ENCODE data around the gene OARD1. TPM values are rescaled to one million over a fixed set of nuclear protein-coding genes. Genes with fewer than 3 reads are reported as not detected.

OARD1 gene
- total RNA-seq, 2 donors from 2014 or later: 22.9 to 27.2 TPM

DNA sequence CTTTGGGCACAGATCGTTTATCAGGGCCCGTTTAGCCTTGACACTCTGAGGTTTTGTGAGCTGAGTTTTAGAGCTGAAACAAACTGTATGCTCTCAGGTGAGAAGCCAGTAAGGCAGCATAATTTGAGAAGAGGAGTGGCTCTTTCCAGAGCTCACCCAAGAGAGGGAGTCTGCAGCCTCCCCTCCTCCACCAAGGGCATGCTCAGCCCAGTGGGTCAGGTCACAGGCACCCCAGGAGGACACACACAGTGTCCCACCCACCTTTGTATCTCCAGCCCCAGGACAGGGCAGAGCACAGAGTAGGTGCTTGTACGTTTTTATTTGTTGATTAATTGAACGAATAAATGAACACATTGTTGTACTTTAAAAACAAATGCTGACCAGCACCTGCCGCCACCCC lies 26.5 kb downstream of the OARD1 start:
- intact Hi-C loops (cut with DNase I): no loop called here
- 63% methylated on average over 5 of the region's 5 CpGs for WGBS
- Histone ChIP-seq H3K4me3 (no peak overlapping the region), H3K4me1 (replicated peaks) (no peaks in the 10 kb centered on the region), H3K27me3 (replicated peaks; ENCODE audit: insufficient read depth) (no peaks in the 10 kb centered on the region), H3K27ac (no peak overlapping the region), H3K36me3 (no peaks in the 10 kb centered on the region), H3K9me3 (no peaks in the 10 kb centered on the region)
- no peak for DNase-seq (ENCODE audit: low spot score)
- TF ChIP-seq, protein P1, sequence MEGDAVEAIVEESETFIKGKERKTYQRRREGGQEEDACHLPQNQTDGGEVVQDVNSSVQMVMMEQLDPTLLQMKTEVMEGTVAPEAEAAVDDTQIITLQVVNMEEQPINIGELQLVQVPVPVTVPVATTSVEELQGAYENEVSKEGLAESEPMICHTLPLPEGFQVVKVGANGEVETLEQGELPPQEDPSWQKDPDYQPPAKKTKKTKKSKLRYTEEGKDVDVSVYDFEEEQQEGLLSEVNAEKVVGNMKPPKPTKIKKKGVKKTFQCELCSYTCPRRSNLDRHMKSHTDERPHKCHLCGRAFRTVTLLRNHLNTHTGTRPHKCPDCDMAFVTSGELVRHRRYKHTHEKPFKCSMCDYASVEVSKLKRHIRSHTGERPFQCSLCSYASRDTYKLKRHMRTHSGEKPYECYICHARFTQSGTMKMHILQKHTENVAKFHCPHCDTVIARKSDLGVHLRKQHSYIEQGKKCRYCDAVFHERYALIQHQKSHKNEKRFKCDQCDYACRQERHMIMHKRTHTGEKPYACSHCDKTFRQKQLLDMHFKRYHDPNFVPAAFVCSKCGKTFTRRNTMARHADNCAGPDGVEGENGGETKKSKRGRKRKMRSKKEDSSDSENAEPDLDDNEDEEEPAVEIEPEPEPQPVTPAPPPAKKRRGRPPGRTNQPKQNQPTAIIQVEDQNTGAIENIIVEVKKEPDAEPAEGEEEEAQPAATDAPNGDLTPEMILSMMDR (IDR thresholded peaks at IDR 0.05): no peak
- no peak for TF ChIP-seq POLR2AphosphoS5 (IDR thresholded peaks at IDR 0.05)
- TF ChIP-seq POLR2A (IDR thresholded peaks at IDR 0.05): no peak

DNA sequence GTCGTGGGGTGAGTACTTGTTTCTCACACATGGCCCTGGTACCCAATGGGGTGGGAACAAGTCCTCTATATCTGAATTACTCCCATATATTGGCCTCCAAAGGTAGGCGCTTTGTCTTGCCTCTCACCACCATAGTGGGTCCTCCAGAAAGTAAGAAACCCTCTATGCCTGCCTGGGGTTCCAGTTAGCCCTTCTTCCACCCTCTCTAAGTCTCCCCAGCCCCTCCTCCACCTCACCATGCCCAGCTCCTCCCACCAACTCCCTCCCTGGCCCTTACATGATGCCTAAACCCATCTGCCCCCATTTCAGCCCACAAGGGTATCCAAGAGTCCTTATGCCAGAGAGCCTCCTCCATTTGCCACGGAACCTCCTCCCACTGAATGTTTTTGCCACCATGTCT lies 29.0 kb downstream of the OARD1 start:
- WGBS: 96% methylated on average over 3 of the region's 3 CpGs
- intact Hi-C loops (cut with DNase I): no loop called here
- H3K4me3 ChIP-seq: no peak overlapping the region
- no peak for TF ChIP-seq POLR2A (IDR thresholded peaks at IDR 0.05)
- no peak for TF ChIP-seq POLR2AphosphoS5 (IDR thresholded peaks at IDR 0.05)
- TF ChIP-seq, protein P1 (IDR thresholded peaks at IDR 0.05): no peak
- no peaks in the 10 kb centered on the region for H3K36me3 ChIP-seq
- no peak for DNase-seq (ENCODE audit: low spot score)
- H3K4me1 ChIP-seq (replicated peaks): no peaks in the 10 kb centered on the region
- H3K27me3 ChIP-seq (replicated peaks; ENCODE audit: insufficient read depth): no peaks in the 10 kb centered on the region
- H3K9me3 ChIP-seq: no peaks in the 10 kb centered on the region
- no peak overlapping the region for H3K27ac ChIP-seq

DNA sequence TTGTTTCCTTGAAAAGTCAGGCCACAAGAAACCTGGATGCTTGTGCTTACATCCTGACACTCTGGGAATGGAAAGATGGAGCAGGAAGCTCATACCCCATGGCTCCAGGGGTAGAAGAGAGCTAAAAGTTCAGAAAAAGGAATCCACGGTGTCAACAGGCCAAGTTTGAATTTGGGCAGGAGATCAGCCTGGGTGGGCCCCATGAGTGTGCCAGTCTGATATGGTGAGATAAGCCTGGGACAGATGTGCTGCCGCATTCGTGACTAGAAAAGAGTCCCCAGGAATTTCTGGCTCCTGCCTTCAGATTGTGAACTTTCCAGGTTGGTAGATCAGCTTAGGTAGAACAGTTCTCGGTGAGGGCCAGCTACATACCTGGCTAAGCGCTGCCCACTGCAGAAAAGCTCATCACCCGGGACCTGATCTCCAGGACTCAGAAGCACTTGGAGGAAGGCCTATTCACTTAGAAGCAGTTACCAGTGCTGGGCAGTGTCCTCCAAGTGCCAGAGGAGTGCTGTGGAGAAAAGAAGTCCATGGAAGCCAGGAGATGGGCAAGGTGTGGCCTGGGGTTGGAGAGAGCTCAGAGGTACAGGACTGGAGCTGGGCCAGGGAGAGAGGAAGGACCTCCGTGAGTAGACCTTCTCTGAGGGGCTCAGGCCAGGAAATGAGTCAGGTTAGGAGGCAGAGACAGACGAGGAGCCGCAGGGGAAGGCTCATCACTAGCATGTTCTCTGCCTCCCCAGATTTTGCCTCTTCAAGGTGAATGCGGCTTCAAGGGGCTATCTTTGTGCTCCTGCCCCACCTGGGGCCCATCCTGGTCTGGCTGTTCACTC lies 29.7 kb downstream of the OARD1 start, which contains the start of gene TSPO2:
TSS of gene TSPO2 (plus strand) at position 242 of the 830 bp plus-strand sequence. CDS start at position 761, 519 bp downstream.
- TF ChIP-seq, protein P1 (IDR thresholded peaks at IDR 0.05): no peak
- no peak for TF ChIP-seq POLR2A (IDR thresholded peaks at IDR 0.05)
- no peak for TF ChIP-seq POLR2AphosphoS5 (IDR thresholded peaks at IDR 0.05)
- H3K4me3 ChIP-seq: no peak within 1 kb of the TSS
- no peak within 1 kb of the TSS for H3K27ac ChIP-seq
- H3K27me3 ChIP-seq (replicated peaks; ENCODE audit: insufficient read depth): no peaks in the 10 kb centered on the region
- no peaks in the 10 kb centered on the region for H3K9me3 ChIP-seq
- no peak for DNase-seq (ENCODE audit: low spot score)
- WGBS: 86% methylated on average over 10 of the region's 10 CpGs
- intact Hi-C loops (cut with DNase I): no loop called here
- H3K36me3 ChIP-seq: no peaks in the 10 kb centered on the region
- H3K4me1 ChIP-seq (replicated peaks): no peaks in the 10 kb centered on the region

DNA sequence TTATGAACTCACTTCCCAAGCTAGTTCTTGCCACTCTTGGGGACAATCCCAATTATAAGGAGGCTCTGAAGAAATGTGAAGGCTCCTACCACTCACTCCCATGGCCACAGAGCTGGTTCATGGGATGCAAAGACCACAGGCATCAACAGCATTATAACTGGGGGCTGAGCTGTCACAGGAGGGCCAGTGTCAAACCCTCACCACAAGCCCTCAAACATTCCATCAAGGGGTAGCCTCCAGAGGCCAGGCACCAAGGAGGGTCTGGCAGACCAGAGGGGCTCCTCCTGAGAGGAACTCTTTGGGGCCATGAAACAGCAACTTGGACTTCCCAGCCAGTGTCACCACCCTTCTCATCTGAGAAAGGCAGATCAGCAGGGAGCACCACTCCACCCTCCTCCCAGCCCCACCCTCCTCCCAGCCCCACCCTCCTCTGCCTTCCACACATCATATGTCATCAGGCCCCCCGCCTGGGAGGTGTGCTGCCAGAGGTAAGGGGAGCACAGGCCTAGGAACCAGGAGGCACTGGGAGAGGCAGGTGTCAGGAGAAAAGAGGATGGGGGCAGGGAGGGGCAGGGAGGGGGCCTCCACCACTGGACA lies 31.1 kb downstream of the OARD1 start:
- H3K4me1 ChIP-seq (replicated peaks): no peaks in the 10 kb centered on the region
- no peak overlapping the region for H3K4me3 ChIP-seq
- H3K9me3 ChIP-seq: no peaks in the 10 kb centered on the region
- no peak overlapping the region for H3K27ac ChIP-seq
- no peaks in the 10 kb centered on the region for H3K36me3 ChIP-seq
- no peaks in the 10 kb centered on the region for H3K27me3 ChIP-seq (replicated peaks; ENCODE audit: insufficient read depth)
- 100% methylated on average over 1 of the region's 1 CpG for WGBS
- intact Hi-C loops (cut with DNase I): no loop called here
- DNase-seq (ENCODE audit: low spot score): no peak
- TF ChIP-seq POLR2A (IDR thresholded peaks at IDR 0.05) (no peak), POLR2AphosphoS5 (IDR thresholded peaks at IDR 0.05) (no peak)
- TF ChIP-seq, protein P1 (IDR thresholded peaks at IDR 0.05): no peak
